Stimulated activated naive B cell treated with anti-CD40 and anti-IgM and Interleukin-4, amounts not matched to agents 10 μg/mL and 1 μg/mL and 100 μg/mL, for 72 hours (primary cell): ENCODE data around the gene POU3F2.
A peak's percentile ranks its signal among the peaks of the same experiment; 100 is the strongest.

ENCODE experiments used
- ATAC-seq, 2 donors: fragments of 150-1000 bp; cut with Tn5 transposase; replicated peaks; 2 replicates each; pipeline ENCODE4 v1.10.0; 2021; ENCODE audit warnings: moderate library complexity in 1 of 2
- DNase-seq: peaks from one replicate; pipeline ENCODE4 v3.0.0; 2021
- H3K27ac Mint-ChIP-seq: one replicate; pipeline ENCODE4 v1.8.0; 2022; ENCODE audit warnings: mild to moderate bottlenecking, mixed read lengths
- H3K27me3 Mint-ChIP-seq, 2 donors: one replicate each; pipeline ENCODE4 v1.8.0; 2022; ENCODE audit warnings: mixed read lengths in 2 of 2
- H3K36me3 Mint-ChIP-seq, 2 donors: one replicate each; pipeline ENCODE4 v1.8.0; 2022; ENCODE audit warnings: mixed read lengths in 2 of 2, mild to moderate bottlenecking in 1 of 2
- H3K4me1 Mint-ChIP-seq, 2 donors: one replicate each; pipeline ENCODE4 v1.8.0; 2022; ENCODE audit warnings: mixed read lengths in 2 of 2, mild to moderate bottlenecking in 1 of 2
- H3K4me3 Mint-ChIP-seq, 2 donors: one replicate each; pipeline ENCODE4 v1.8.0; 2022; ENCODE audit warnings: mild to moderate bottlenecking in 2 of 2, mixed read lengths in 2 of 2, moderate library complexity in 1 of 2
- H3K9me3 Mint-ChIP-seq, 2 donors: one replicate each; pipeline ENCODE4 v1.8.0; 2022; ENCODE audit warnings: mixed read lengths in 2 of 2, mild to moderate bottlenecking in 1 of 2

POU3F2 gene

DNA sequence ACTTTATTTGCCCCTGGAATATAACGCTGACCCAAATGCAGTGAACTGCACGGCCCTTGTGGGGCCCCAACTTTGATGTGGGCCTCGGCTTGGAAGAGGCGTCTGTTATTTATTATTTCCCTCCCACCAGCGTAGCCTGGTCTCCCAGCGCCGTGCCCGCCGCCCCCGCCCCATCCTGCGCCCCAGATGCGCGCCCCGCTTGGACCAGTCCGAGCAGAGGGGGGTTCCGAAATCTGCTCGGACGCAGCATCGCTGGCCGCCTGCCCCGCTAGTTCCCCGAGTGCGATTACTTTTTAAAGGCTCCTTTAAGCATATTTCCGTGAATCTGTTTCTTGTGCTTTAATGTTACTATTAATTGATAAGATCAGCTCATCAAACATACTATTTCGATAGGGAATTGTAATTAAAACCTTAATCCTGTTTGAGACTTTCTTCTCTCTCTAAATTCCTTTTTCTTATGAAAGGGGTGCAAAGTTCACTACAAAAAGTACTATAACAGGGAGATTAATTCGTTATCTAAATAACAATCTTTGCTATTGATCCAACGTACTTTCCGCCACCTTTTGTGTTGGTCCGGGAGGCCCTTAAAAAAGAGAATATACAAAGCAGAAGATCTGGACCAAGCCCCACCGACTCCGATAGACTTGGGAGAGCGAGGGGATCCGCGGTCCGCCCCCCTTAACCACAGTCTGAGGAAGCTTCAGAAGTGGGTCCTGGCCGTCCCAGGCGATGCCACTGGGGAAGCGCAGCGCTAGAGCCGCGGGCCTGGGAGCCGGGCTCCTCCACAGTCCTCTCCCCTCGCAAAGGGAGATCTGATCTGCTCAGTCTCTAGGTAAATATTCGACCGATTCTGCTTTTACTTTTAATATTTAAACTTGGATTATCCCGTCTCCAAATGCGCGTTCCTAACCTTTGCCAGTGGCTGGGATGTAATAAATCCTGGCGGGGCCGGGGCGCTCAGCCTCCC is 10.2 kb downstream of the POU3F2 start:
- Mint-ChIP-seq H3K36me3 (peaks cover 4 to 6% of the 10 kb centered on the region in 2 donors), H3K4me1 (peaks cover 28 to 44% of the 10 kb centered on the region in 2 donors), H3K27ac (peak overlapping the region; percentile 74), H3K27me3 (peaks cover 77 to 92% of the 10 kb centered on the region in 2 donors), H3K4me3 (peak overlapping the region; percentile 48 to 81), H3K9me3 (no peaks in the 10 kb centered on the region)
- ATAC-seq, result no peak
- DNase-seq, result no peak

DNA sequence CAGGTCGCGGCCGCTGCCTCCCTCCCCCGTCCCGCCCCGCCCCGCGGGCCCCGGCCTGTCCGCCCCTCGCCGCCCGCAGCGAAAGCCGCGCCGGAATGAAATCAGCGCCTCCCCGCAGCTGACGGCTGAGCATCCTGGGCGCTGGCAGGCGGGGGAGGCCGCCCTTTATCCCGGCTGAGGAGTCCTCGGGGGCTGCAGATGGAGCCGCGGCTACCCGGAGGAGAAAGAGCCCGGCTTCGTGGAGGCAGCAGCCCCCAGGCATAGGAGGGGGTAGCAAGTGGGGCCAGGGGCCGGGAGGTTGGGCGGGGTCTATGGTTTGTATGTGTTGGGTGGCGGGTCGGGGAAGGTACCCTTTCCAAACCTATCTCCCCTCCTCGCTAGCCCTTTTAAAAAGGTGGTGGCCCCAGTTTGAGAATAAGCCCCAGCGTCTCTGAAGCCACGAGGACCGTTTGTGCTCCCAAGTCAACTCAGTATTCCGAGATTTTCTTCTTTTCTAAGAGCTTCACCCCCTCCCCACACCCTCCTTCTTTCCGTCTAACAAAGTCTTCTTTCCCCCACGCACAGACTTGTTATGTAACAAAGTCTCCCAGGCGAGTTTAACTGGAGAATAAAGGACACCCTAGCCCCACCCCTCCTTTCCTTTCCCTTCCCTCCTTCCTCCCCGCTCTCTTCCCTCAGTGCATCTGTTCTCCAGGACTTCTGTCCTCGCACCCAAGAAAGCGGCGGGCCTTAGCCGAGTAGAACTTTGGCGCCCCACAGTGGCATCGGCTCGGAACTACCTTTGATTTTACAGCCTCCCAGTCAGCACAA is 11.0 kb downstream of the POU3F2 start:
- Mint-ChIP-seq H3K27ac (peak overlapping the region; percentile 71), H3K4me1 (peaks cover 28 to 44% of the 10 kb centered on the region in 2 donors), H3K4me3 (peak overlapping the region; percentile 77 to 81), H3K27me3 (peaks cover 69 to 92% of the 10 kb centered on the region in 2 donors), H3K36me3 (peaks cover 4 to 6% of the 10 kb centered on the region in 2 donors), H3K9me3 (no peaks in the 10 kb centered on the region)
- peak; percentile 62 to 71 for ATAC-seq
- DNase-seq, result peak; percentile 51

DNA sequence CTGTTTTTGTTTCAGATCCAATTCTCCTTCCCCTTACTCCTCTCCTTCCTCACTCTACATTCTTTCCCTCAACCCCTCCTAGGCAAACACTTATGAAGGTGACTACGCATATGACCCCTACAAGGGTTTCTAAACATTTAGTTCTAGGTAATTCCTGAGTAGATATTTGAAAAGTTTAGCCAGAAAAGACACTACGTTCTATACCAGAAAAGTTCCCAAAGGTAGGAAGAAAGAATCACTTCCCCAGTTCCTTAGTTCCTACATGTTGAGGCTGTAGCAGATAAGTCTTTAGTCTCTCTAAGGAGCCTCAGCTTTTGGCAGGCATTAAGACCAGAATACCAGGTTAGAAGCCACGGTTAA is 11.6 kb downstream of the POU3F2 start:
- Mint-ChIP-seq H3K9me3 (no peaks in the 10 kb centered on the region), H3K27me3 (peaks cover 64 to 87% of the 10 kb centered on the region in 2 donors), H3K36me3 (peaks cover 4 to 6% of the 10 kb centered on the region in 2 donors), H3K4me3 (peak overlapping the region; percentile 77 to 81), H3K4me1 (peaks cover 28 to 44% of the 10 kb centered on the region in 2 donors), H3K27ac (no peak overlapping the region)
- no peak for DNase-seq
- ATAC-seq, result no peak

DNA sequence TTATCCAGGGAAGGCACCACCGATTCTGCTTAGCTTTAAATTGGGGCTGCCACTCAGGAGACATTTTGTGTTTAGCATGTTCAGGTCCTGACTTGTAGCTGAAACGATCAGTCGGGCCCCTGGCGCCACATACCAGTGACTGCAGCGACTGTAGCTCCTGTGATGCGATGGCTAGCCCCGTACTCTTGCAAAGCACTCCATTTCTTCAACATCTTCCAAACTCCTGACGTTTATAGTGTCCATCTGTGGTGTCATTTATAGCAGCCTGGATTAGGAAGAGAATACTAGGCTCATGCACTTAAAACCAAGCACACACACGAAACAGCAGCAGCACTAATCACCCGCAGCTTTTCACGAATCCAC is 13.0 kb downstream of the POU3F2 start:
- Mint-ChIP-seq H3K4me3 (peak overlapping the region in 1 of 2 donors; percentile 55), H3K27ac (no peak overlapping the region), H3K4me1 (peaks cover 25 to 41% of the 10 kb centered on the region in 2 donors), H3K9me3 (no peaks in the 10 kb centered on the region), H3K36me3 (peaks cover 4 to 6% of the 10 kb centered on the region in 2 donors), H3K27me3 (peaks cover 53 to 76% of the 10 kb centered on the region in 2 donors)
- ATAC-seq (no peak), DNase-seq (no peak)

- no peak for DNase-seq
- peak overlapping the region; percentile 31 to 55 for H3K4me3 Mint-ChIP-seq
- ATAC-seq, result peak; percentile 51 to 53
- peaks cover 22 to 35% of the 10 kb centered on the region in 2 donors for H3K4me1 Mint-ChIP-seq
- H3K9me3 Mint-ChIP-seq, result no peaks in the 10 kb centered on the region
- H3K27me3 Mint-ChIP-seq, result peaks cover 48 to 71% of the 10 kb centered on the region in 2 donors
- peak overlapping the region; percentile 65 for H3K27ac Mint-ChIP-seq
- H3K36me3 Mint-ChIP-seq, result peaks cover 4 to 6% of the 10 kb centered on the region in 2 donors
These were observed 13.6 kb downstream of the POU3F2 start for GRCh38 chr6:98847779-98848538.

- Mint-ChIP-seq H3K9me3 (no peaks in the 10 kb centered on the region), H3K27ac (peak overlapping the region; percentile 65), H3K36me3 (peaks cover 2 to 6% of the 10 kb centered on the region in 2 donors), H3K4me3 (peak overlapping the region; percentile 30 to 55), H3K4me1 (peaks cover 19 to 28% of the 10 kb centered on the region in 2 donors), H3K27me3 (peaks cover 42 to 63% of the 10 kb centered on the region in 2 donors)
- ATAC-seq, result no peak
- no peak for DNase-seq
These were observed 14.3 kb downstream of the POU3F2 start for GRCh38 chr6:98848539-98849242.

- H3K27ac Mint-ChIP-seq, result no peak overlapping the region
- H3K4me3 Mint-ChIP-seq, result no peak overlapping the region
- H3K27me3 Mint-ChIP-seq, result no peaks in the 10 kb centered on the region
These were observed 30.1 kb downstream of the POU3F2 start for GRCh38 chr6:98864497-98864896.

GRCh38 chr6:98871057-98871456 is 36.7 kb downstream of the POU3F2 start:
- H3K4me1 Mint-ChIP-seq, result no peaks in the 10 kb centered on the region
- H3K4me3 Mint-ChIP-seq, result no peak overlapping the region
- no peaks in the 10 kb centered on the region for H3K27me3 Mint-ChIP-seq
- DNase-seq, result no peak
- peaks cover 17 to 25% of the 10 kb centered on the region in 2 donors for H3K36me3 Mint-ChIP-seq
- no peak for ATAC-seq
- H3K27ac Mint-ChIP-seq, result no peak overlapping the region
- no peaks in the 10 kb centered on the region for H3K9me3 Mint-ChIP-seq

More at GRCh38 chr6:98864497-98864896, 30.1 kb downstream of the POU3F2 start:
- Mint-ChIP-seq H3K4me1 (no peaks in the 10 kb centered on the region), H3K36me3 (peaks cover 7 to 11% of the 10 kb centered on the region in 2 donors), H3K9me3 (no peaks in the 10 kb centered on the region)
- DNase-seq, result no peak
- no peak for ATAC-seq

- H3K4me1 Mint-ChIP-seq, result no peaks in the 10 kb centered on the region
- no peak overlapping the region for H3K27ac Mint-ChIP-seq
- no peak for ATAC-seq
- no peaks in the 10 kb centered on the region for H3K27me3 Mint-ChIP-seq
- H3K36me3 Mint-ChIP-seq, result peaks cover 17 to 25% of the 10 kb centered on the region in 2 donors
- H3K4me3 Mint-ChIP-seq, result no peak overlapping the region
- H3K9me3 Mint-ChIP-seq, result no peaks in the 10 kb centered on the region
- no peak for DNase-seq
These were observed 37.4 kb downstream of the POU3F2 start for GRCh38 chr6:98871821-98872220.

- ATAC-seq (no peak), DNase-seq (no peak)
- H3K36me3 Mint-ChIP-seq, result peaks cover 22 to 30% of the 10 kb centered on the region in 2 donors
- no peak overlapping the region for H3K27ac Mint-ChIP-seq
- H3K9me3 Mint-ChIP-seq, result no peaks in the 10 kb centered on the region
- peaks cover 0 to 4% of the 10 kb centered on the region in 2 donors for H3K4me1 Mint-ChIP-seq
- H3K4me3 Mint-ChIP-seq, result no peak overlapping the region
- no peaks in the 10 kb centered on the region for H3K27me3 Mint-ChIP-seq
These were observed 41.0 kb downstream of the POU3F2 start for GRCh38 chr6:98875375-98875774.

DNA sequence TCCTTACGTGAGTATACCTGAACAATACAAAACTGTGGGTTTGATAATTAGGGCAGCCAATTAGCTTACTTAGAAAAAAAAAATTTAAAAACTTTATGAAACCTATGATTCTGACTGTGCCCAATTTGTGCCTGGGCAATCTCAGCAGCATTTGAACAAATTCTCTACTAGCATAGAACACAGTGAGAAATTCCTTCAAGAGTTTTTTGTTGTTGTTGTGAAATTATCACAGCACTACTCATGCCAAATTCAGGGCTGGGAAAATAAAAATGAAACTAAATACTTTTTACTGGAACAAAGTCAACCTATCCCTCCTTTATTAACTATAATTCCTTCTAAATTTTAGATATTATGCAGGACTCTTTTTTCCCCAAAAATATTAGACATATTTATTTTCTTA is 42.9 kb downstream of the POU3F2 start:
- H3K9me3 Mint-ChIP-seq, result no peaks in the 10 kb centered on the region
- DNase-seq (no peak), ATAC-seq (no peak)
- H3K4me1 Mint-ChIP-seq, result peaks cover 0 to 10% of the 10 kb centered on the region in 2 donors
- H3K27ac Mint-ChIP-seq, result no peak overlapping the region
- no peak overlapping the region for H3K4me3 Mint-ChIP-seq
- peaks cover 26 to 36% of the 10 kb centered on the region in 2 donors for H3K36me3 Mint-ChIP-seq
- H3K27me3 Mint-ChIP-seq, result no peaks in the 10 kb centered on the region

GRCh38 chr6:98880486-98880885 is 46.1 kb downstream of the POU3F2 start:
- Mint-ChIP-seq H3K36me3 (peaks cover 19 to 38% of the 10 kb centered on the region in 2 donors), H3K27ac (no peak overlapping the region)

DNA sequence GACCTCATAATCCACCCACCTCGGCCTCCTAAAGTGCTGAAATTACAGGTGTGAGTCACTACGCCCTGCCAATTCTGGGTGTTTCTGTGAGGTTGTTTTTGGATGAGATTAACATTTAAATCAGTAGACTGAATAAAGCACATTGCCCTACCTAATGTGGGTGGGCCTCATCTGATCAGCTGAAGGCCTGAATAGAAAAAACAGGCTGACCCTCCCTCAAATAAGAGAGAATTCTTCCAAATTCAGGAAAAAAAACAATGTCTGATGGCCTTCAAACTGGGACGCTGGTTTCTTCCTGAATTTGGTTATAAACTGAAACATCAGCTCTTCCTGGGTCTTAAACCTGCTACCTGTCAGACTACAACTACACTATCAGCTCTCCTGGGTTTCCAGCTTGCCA is 51.0 kb downstream of the POU3F2 start:
- Mint-ChIP-seq H3K27ac (no peak overlapping the region), H3K4me1 (peaks cover 0 to 7% of the 10 kb centered on the region in 2 donors), H3K9me3 (no peaks in the 10 kb centered on the region), H3K36me3 (peaks cover 14 to 35% of the 10 kb centered on the region in 2 donors), H3K4me3 (no peak overlapping the region), H3K27me3 (no peaks in the 10 kb centered on the region)
- ATAC-seq, result no peak
- no peak for DNase-seq

More at GRCh38 chr6:98880486-98880885, 46.1 kb downstream of the POU3F2 start:
- Mint-ChIP-seq H3K9me3 (no peaks in the 10 kb centered on the region), H3K4me1 (peaks cover 0 to 10% of the 10 kb centered on the region in 2 donors), H3K4me3 (no peak overlapping the region), H3K27me3 (no peaks in the 10 kb centered on the region)
- ATAC-seq (no peak), DNase-seq (no peak)
